GM18951 (cell line): ENCODE measurements around the gene SNX10.

ENCODE experiments used
- POLR2A ChIP-seq: IDR thresholded peaks from 4 replicates; pipeline ENCODE4 v1.6.1; 2011; ENCODE audit warnings: mild to moderate bottlenecking; ENCODE audit not compliant: insufficient read length, insufficient read depth; ENCODE audit errors: extremely low read depth
- in situ Hi-C: fragments of 300-500 bp; cut with MboI; formaldehyde crosslinking; loops from one replicate; pipeline ENCODE4 v1.12.0; 2022; ENCODE audit warnings: low sequenced_read_pairs, mixed read lengths, inconsistent platforms; ENCODE audit not compliant: unreplicated experiment

The SNX10 gene

GRCh38 chr7:26334166-26334859 is 42.7 kb downstream of the SNX10 start:
- in situ Hi-C loops: no loop called here
- TF ChIP-seq POLR2A: no peak

DNA sequence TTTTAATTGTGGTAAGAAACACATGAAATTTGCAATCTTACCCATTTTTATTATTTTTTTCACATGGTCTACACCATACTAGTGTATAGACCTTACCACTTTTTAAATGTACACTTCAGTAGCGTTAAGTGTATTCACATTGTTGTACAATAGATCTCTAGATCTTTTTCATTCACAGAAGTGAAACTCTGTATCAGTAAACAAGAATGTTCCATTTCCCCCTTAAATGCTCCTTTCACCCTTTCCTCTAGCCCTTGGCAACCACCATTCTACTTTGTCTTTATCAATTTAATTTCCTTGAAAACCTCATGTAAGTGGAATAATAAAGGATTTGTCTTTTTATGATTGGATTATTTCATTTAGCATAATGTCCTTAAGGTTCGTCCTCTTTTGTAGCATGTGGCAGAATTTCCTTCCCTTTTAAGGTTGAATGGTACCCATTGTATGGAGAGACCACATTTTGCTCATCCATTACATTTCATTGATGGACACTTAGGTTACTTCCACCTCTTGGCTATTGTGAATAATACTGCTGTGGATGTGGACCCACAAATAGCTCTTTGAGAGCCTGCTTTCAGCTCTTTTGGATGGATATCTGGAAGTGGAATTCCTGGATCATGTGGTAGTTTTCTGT is 45.7 kb downstream of the SNX10 start:
- no peak for TF ChIP-seq POLR2A
- in situ Hi-C loops: no loop called here

DNA sequence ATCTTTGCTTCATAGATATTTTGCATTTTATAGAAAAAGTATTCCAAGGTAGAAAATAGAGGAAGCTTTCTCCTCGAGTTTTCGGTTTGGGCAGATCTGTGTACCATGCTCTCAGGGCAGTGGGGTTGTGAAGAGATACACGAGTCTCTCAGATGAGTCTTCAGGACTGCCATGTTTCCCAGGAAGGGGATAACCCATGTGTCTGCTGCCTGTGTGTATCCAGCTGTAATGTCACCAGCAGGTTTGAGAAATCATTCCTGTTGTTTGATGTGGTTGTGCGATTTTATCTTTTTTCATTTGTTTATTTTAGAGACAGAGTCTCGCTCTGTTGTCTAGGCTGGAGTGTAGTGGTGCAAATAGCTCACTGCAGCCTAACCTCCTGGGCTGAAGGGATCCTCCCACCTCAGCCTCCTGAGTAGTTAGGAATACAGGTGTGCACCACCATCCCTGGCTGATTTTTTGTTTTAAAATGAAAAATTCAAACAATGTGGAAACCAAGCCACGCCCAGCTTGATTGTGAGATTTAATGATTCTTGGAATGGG is 48.9 kb downstream of the SNX10 start:
- in situ Hi-C loops: no loop called here
- TF ChIP-seq POLR2A: no peak

- in situ Hi-C loops: no loop called here
- no peak for TF ChIP-seq POLR2A
These were observed 51.7 kb downstream of the SNX10 start for GRCh38 chr7:26343320-26343832.

DNA sequence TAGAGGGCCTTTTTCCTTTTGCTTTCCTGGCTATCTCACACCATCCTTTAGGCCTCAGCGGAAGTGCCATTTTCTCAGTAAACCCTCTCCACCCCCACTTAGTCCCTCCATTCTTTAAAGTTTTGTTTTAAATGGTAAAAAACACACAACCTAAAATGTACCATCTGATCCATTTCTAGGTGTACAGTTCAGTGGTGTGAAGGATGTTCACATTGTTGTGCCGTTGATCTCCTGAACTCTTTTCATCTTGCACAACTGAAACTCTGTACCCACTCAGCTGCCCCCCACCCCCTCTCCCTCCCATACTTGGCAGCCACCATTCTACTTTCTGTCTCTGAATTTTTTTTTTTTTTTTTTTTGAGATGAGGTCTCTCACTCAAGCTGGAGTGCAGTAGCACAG is 52.2 kb downstream of the SNX10 start:
- in situ Hi-C loops: no loop called here
- no peak for TF ChIP-seq POLR2A

DNA sequence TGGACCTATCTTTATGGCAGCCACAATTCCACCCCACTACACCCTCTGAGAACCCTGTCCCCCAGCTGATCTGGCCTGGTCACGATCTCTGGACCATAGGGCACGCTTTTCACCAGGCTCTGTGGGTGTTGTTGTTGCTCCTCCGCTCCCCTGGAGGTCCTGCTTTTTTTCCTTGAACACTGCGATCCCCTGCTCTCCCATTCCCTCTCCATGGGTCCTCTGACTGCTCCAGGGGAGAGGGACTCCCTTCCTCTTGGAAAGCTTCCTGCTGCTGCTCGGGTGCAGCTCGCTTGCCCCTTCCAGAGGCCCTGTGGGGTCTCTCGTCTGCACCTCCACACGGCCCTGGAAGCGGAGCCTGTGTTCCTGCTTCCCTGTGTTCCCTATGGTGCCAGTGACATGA is 53.5 kb downstream of the SNX10 start:
- no peak for TF ChIP-seq POLR2A
- in situ Hi-C loops: no loop called here

- in situ Hi-C loops: no loop called here
- no peak for TF ChIP-seq POLR2A
These were observed 54.2 kb downstream of the SNX10 start for GRCh38 chr7:26345837-26346236.

DNA sequence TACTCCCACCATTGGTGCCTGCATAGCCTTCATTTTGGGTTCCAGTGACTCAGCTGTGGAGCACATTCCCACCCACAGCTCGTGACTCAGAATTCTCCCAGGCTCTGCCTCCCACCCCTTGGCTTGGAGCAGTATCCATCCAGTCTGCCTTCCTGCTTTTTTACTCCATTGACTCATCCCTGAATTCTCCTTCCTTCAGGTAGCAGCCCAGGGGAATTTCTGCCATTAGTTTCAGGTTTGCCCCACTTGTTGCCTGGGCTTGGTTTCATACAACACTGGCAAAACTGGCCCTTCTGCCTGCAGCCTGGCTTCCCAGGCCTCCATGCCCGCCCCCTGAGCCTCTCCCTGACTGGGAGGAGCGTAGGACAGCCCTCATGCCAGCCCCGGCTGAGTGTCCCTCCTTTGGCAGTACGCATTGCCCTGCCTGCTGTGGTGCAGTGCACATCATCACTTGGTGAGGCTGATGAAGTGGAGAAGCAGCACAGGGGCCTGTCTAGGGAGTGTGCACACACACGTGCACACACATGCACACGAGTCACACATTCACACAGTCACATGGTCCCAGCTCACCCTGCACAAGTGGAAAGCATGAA is 55.0 kb downstream of the SNX10 start:
- no peak for TF ChIP-seq POLR2A
- in situ Hi-C loops: no loop called here

- in situ Hi-C loops: no loop called here
- TF ChIP-seq POLR2A: no peak
These were observed 56.7 kb downstream of the SNX10 start for GRCh38 chr7:26348234-26348851.

GRCh38 chr7:26349005-26349915 is 57.6 kb downstream of the SNX10 start:
- in situ Hi-C loops: no loop called here
- TF ChIP-seq POLR2A: no peak

DNA sequence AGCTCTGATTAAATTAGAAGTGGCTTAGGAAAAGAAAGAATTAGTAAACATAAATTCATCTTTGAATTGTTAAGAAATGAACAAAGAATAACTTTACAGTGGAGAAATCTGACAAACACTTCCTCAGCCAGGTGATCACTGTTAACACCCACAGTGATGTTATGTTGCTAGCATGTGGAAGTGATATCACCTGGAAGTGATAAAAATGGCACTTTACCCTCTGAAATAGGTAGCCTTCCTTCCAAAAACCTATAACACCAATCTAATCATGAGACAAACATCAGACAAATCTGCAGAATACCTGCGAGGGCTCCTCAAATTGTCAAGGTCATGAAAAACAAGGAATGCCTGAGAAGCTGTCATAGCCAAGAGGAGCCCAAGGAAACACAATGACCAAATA is 59.5 kb downstream of the SNX10 start:
- in situ Hi-C loops: no loop called here

DNA sequence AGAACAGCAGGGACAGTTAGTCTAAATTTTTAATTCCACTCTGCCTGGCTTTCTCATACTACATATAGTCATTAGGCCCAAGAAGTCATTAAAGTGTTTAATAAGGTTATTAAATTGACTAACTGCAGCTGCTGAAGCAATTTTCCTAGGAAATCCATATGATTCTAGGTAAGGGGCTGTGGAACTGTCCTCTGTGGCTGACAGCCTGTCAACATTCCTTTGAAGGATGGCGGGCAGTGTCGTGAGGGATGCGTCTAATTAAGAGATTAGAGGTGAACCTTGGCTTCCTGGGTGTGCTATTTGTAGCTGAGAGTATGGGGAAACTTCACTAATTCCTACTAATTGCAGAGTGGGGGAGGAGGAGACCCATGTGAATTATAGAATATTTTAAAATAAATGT is 64.6 kb downstream of the SNX10 start:
- in situ Hi-C loops: no loop called here
- TF ChIP-seq POLR2A: no peak

More for the DNA sequence above, 59.5 kb downstream of the SNX10 start:
- no peak for TF ChIP-seq POLR2A
